Breast epithelium (tissue), 3 donors: ENCODE data around the gene TMSB10.

Source experiments
- CTCF ChIP-seq, 3 donors: fragments of 450-650 bp; IDR thresholded peaks; one replicate each; pipeline ENCODE4 v1.5.1; 2016 to 2017; ENCODE audit warnings: antibody characterized with exemption in 3 of 3, mild to moderate bottlenecking in 3 of 3, moderate library complexity in 3 of 3
- POLR2A ChIP-seq: fragments of 450-650 bp; IDR thresholded peaks from one replicate; pipeline ENCODE4 v1.6.1; 2016; ENCODE audit warnings: antibody characterized with exemption, mild to moderate bottlenecking, moderate library complexity
- POLR2AphosphoS5 ChIP-seq, 3 donors: sonication (generic); formaldehyde crosslinking; IDR thresholded peaks; one replicate each; pipeline ENCODE4 v1.6.1; 2017; ENCODE audit warnings: antibody characterized with exemption in 3 of 3

GRCh38 chr2:84904151-84904550, 1.3 kb upstream of the TMSB10 start:
- TF ChIP-seq CTCF (IDR thresholded peaks at IDR 0.05) (no peak), POLR2A (no peak), POLR2AphosphoS5 (IDR thresholded peaks at IDR 0.05) (no peak)
